HG02870 (cell line): ENCODE data around the gene PLA2R1.
A peak's percentile ranks its signal among the peaks of the same experiment; 100 is the strongest.
"Not testable (repeated sequence)": the region's sequence is repeated elsewhere in the genome, so short reads cannot be mapped to it uniquely, and the experiment has no call there.

Experiments
- ATAC-seq: cut with Tn5 transposase; IDR thresholded peaks from one replicate; pipeline ENCODE4 v1.9.1; 2021; ENCODE audit warnings: mild to moderate bottlenecking, moderate library complexity; ENCODE audit not compliant: unreplicated experiment

The PLA2R1 gene

DNA sequence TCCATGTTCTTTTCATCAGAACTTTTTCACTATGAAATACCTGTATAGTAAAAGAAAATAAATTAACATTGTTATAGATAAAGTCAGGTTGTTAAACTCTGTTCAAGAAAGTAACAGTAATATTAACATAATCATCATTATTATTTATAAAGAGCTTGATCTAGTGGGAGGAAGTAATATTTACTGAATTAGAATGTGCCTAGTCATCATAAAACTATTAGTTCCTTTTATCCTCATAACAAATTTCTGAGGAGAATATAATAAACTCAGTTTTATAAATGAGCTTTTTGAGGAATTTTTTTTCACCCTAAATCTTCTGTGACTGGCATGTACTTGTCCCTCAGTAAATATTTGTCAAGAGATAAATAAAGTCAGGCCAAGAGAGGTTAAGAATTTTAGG lies 78.4 kb downstream of the PLA2R1 start:
- ATAC-seq = no peak

DNA sequence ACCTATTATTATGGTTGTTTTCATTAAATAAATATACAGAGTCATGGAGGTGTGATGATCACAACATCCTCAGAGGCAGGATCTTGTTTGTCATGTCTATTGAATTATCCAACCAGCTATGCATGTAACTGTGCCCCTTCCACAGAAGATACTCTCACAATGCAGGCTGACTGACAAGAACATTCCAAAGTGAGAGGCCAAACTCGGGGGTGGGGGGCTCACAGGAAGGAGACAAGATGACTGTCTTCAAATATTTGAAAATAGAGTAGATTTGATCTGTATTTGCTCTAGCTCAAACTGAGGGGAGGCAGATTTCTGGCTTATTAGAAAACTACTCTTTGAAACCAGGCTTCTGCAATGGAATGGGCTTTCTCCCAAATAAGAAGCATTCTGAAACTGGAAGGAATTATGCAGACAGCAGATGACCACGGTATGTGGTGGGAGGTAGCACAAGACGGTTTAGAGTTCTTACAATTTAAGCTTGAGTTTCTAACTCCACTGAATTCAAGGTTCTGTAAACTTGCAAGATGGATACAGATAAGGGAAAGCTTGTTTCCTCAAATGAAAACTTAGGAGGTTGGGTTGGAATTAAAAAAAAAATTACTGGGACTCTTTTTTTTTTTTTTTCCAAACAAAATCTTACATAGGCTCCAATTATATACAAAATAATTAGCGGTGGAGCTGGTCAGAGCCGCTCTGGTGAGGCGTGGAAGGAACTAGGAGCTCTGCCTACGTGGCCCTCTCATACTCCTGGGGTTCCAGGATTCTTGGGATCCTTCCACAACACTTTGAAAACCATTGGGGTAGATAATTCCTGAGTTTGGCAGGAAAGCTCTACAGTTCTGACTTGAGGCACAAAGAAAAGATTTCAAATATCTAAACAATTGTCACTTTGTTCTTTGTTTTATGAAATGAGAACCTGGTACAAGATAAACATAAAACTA lies 79.3 kb downstream of the PLA2R1 start:
- ATAC-seq = no peak

DNA sequence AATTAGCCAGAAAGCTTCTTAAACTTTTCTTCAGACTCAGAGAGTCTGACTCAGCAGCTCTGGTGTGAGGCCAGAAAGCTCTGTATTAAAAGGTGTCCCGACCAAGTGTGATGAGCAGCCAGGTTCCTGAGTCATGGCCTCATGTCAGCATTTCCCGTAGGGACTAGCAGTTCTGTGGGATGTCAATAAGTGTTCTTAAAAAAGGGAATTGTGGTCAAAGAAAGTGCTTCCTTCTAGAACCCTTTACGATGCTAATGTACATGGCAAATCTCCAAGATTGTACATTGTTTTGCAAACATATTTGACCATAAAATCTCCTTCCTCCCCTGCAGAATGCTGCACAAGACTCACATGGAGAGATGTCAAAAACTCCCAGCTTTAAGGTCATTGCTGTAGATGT lies 80.1 kb downstream of the PLA2R1 start:
- ATAC-seq = no peak

DNA sequence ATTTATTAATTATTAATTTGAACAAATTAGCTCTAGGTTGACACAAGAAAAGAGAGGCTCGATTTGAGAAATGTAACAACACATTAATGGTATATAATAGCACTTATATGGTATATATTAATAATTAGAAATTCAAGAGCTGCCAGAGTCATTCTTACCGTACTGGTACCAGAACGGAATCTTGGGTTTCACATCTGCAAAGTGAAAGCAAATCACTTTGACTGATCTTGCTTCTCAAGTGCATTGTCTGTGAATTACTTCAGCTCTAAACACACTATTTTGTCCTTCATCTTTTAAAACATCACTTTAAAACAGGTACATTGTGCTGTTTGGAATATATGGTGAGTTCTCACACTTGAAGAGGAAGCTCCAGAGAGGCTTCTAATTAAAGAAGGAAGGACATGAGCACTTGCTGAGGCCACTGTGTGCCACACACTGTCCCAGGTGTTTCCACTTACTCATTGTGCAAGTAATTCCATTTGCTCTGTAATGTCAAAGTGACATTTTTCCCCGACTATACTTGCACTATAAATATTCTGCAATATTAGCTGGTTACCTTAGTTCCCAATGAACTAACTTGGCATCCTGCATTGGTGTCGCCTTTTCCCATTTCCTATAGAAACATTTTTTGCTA lies 85.8 kb downstream of the PLA2R1 start:
- peak; percentile 60 for ATAC-seq

DNA sequence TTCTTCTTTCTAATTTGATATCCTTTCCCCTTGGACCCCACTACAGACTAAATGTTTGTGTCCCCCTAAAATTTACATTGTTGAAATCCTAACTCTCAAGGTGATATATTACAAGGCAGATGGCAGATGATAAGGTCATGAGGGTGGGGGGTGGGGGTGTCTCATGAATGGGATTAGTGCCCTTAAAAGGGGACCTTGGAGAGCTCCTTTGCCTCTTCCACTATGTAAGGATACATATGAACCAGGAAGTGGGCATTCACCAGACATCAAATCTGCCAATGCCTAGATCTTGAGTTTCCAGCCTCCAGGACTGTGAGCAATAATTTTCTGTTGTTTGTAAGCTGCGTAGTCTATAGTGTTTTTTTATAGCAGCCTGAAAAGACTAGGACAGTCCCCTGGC lies 89.1 kb downstream of the PLA2R1 start:
- ATAC-seq = no peak

DNA sequence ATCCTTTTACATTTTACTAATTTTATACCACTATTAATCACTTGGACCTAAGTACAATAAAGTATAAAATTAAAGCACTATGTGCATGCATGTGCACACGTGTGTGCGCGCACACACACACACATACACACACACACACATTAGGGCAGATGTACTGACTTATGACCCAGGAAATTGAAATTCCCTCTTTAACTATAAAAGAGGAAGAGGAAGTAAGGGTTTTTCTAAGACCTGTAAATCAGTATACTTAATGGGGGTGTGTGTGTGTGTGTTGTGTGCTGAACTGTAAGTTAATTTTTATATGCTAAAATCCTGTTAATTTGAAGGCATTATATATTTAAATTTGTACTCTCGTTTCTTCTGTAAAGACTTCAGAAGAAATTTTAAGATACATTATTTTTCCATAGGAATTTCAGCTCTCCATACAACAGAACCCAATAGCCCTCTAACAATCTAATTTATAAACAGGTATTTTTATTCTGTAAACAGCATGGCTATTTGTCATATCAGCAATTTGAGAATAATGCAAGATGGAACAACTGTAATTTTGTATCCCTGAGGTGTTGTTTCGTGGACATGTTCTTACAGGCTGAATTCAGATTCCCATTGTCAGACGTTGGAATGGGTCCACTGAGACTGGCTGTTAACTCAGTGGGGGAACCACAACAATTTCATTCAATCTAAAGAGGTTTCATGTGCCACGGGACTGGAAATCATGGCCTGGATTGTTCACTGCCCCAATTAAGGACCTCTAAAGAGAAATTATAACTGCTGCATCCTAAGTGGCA lies 90.9 kb downstream of the PLA2R1 start:
- no peak for ATAC-seq

DNA sequence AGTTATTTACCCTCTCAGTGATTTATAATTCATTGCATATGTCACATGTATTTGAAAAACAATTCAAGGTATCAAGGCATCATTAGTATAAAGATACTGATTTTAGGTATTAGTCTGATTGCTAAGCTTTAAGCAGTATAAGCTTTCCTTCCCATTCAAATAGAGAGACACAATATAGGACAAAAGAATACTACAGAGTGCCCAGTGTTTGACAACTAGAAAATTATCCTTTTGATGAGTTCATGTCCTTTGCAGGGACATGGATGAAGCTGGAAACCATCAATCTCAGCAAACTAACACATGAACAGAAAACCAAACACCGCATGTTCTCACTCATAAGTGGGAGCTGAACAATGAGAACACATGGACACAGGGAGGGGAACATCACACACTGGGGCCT lies 91.9 kb downstream of the PLA2R1 start:
- ATAC-seq = not testable (repeated sequence)

DNA sequence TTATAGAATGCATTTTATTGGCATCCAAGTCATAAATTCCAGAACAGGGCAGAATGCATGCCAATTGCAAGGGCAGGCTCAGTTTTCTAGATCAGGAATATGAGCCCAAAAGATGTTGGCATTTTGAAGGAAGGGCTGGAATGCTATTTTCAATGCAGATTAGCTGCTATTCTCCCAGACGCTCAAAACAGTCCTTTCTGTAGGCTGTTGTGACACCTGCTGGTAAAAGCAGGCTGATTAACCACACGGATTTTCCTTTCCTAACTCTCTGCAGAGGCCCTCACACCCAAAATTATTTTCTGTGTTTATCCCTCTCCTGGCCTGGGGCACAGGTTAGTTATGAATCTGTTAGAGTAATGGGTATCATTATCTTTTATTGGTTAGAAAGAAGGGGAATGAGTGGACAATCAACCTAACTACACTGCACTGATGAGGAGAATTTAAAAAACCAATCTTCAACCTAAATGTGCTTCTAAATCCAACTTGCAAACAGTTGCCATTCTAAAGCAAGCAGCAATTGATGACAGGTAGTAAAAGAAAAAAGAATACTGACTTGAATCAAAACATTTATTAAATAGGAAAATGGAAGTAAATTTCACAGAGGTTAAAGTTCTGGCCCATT lies 94.0 kb downstream of the PLA2R1 start:
- ATAC-seq = peak; percentile 35

DNA sequence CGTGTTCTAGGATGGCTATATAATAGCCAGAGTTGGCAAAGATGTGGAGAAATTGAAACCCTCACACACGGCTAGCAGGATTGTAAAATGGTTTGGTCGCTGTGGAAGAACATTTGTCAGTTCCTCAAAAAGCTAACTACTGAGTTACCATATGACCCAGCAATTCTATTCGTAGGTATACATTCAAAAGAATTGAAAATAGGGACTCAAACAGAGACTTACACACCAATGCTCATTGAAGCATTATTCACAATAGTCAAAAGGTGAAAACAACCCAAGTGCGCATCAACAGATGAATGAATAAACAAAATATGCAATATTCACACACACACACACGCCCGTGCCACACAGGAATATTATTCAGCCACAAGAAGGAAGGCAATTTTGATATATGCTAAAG lies 98.7 kb downstream of the PLA2R1 start:
- peak; percentile 87 for ATAC-seq

DNA sequence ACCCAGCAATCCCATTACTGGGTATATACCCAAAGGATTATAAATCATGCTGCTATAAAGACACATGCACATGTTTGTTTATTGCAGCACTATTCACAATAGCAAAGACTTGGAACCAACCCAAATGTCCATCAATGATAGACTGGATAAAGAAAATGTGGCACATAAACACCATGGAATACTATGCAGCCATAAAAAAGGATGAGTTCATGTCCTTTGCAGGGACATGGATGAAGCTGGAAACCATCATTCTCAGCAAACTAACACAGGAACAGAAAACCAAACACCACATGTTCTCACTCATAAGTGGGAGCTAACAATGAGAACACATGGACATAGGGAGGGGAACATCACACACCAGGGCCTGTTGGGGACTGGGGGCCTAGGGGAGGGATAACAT lies 99.9 kb downstream of the PLA2R1 start:
- not testable (repeated sequence) for ATAC-seq

DNA sequence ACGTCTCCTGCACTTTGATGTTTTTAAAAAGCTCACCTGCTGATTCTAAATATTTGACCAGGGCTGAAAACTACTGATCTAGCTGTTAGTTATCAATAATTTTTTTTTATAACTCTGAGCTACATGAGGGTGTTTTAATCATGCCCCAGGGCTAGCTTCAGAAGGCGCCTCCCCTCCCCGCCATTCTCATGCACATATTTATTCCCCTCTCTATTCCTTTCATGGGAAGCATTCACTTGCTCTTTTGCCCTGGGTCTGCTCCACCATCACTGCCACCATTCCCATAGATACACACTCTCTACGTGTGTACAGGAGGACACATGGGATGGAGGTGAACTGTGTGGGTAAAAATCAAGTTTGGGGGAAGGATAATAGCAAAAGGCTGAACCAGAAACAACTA lies 101.0 kb downstream of the PLA2R1 start:
- ATAC-seq = no peak

DNA sequence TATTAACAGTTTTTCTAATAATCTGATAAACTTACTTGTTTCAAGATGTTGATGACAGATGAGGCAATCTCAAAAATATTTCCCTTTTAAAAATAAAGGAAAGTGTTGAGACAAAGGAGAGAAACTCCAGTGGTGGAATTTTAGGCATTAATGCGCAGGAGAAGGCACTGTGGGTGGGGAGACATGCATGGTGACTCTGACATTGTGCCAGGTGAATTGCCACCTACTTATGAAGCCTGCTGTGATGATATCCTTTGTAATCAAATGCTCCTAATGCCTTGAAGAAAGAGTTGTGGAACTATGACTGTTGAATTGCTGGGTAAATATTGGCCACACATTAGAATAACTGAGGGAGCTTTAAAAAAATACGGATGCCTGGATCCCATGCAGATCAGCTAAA lies 101.4 kb downstream of the PLA2R1 start:
- no peak for ATAC-seq

DNA sequence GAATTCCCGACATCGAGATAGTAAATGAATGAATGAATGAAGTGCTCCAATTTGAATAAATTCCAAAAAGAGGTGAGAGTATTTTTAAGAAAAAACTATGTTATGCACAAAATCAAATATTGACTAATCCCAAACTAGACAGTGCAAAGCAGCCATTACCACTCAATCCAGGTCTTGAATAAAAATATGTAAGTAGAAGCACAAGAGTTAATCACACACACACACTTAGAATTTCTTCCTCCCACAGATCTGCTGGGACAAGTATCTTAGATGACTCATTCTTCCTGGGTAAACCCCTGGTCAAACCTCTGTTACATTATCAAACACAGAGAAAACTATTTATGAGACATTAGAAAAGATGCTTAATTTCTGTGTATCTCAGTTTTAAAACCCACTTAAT lies 102.0 kb downstream of the PLA2R1 start:
- peak; percentile 45 for ATAC-seq

DNA sequence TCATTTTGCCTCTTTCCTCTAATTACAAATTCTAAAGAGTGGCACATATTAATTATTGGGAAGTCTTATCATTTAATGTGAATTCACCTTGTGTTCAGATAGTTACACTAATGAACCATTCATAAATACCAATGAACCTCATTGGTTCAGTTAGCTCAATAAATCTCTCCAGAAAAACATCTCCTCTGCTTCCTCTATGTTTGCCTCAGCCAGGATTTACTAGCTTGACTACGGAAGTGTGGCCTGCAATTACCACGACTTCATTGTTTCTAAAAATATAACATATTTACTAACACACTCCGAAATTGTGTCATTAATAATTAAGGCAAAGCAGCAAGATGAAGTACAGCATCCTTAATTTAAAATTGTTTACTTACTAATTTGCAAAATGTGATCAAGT lies 103.3 kb downstream of the PLA2R1 start:
- no peak for ATAC-seq

DNA sequence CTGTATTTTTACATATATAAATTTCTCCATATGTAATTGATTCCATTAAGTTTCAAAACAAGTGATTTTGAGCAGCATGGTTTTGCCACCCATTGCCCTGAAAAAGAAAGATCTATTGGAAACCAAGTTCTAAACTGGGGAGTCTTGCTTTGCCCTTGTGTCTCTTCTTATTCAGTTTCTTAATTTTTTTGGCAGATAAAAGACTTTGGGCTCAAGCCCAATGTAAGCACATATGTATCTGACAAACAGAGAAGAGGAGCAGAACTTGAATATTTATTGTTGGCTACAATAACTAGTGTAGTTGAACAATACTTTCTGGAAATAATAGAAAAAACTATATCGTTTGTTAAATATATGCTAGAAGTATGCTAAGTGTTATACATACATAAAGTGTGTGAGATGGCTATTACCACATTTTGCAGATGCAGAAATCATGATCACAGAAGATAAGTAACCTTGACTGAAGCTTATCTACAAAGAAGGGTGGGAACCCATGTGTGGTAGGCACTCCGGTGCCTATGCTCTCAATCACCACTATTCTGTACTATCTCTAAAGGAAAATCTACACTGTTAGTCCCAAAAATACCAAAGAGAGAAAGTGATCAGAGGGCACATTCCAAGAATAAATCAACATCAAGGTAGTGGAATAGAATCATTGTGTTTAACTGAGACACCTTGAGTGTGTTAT lies 109.1 kb downstream of the PLA2R1 start:
- no peak for ATAC-seq

DNA sequence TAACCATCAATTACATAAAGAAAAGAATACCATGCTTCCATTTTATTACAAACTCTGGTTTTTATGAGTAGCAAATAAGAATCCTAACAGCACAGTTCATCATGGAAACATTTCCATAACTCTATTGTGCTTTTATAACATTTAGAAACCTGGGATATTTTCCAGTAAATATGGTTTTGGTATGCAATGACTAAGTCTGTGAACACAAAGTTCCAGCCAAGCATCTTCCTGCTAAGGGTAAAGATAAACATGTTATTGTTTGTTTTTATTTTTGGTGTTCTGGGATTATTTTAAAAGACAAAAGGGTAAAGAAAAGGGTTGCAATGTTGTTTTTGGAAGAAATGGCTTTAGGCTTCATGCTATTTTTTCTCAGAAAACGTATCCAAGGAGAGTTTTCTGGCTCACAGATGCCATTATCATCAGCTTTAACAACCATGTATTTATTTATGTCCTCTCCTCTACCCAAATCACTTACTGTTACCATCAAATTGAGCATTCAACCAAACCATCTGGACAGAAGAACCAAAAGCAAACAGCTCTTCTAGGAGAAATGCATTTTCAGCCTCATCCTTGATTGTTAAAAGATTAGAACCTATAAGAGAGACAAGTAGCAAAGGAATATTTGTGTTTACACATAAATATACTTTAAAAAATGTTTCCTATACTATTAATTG lies 116.0 kb downstream of the PLA2R1 start:
- no peak for ATAC-seq

DNA sequence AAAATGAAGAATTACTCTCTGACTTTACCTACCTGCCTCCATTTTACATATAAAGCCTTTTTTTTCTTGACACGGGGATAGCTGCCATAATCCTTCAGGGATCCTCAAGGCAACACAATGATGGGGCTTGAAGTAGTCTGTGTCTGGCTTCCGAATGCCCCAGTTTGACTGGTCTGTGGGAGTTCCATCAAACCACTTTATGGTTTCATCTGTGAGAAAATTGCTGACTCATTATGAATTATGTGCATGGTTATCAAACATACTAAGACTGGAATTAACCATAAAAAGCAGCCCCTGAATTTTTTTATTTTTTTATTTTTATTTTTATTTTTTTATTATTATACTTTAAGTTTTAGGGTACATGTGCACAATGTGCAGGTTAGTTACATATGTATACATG lies 117.5 kb downstream of the PLA2R1 start:
- no peak for ATAC-seq

DNA sequence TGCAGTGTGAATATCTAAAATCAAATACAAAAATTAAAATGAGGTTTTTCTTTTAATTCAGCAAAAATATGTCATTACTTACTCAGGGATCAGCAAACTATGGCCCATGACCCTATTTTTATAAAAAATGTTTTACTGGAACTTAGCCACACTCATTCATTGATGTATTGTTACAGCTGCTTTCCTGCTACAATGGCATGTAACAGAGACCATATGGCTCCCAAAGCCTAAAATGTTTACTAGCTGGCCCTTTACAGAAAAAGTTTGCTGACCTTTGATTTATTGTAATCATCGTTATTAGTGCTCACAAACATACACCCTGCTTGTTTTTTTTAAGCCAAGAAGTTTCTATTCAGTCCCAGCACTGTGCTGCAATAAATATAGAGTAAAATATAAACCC lies 120.3 kb downstream of the PLA2R1 start:
- ATAC-seq = no peak

DNA sequence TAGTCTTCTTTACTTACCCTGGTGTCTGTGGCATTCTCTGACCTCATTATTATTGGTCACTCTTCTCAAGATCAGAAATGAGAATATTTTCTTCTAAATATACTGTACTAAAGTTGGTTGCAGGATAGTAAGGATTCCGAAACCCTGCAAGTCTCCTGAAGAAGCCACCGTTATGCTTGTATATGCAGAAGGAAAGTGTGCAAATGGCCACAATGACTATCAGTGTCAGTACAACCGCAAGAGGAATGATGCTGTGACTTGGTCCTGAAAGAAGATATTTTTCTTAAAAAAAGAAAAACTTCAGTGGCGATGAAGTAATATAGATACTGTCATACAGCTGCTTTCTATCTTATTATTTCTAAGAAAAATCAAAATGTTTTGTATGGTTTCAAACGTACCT lies 120.7 kb downstream of the PLA2R1 start:
- ATAC-seq = no peak

DNA sequence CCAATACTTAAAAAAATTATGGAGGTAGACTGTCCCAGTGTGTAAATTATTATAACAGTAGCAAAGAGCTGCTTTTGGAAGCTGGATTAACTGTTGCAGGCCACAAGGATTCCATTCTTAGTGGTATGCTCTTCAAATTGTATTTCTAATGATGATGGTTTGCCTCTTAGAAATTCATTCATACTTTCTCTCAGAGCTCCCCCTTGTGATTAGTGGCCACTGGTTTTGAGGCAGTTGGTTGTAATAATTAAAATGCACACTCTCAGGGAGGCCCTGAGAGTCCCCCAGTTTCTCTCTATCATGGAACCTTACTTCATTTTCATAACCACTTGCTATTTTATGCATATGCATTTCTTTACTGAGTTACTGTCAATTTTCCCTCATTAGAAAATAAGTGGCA lies 122.5 kb downstream of the PLA2R1 start:
- peak; percentile 84 for ATAC-seq
